Measurements from ENCODE around the gene SYNGAP1. TPM values are rescaled to one million over a fixed set of nuclear protein-coding genes. Genes with fewer than 3 reads are reported as not detected.

SYNGAP1 gene
- total and polyA plus RNA-seq, 2 experiments from 2014 or later = 13.9 to 45.0 TPM

- peaks cover 55% of the 10 kb centered on the region for H3K36me3 ChIP-seq (ENCODE audit: insufficient read depth)
These were observed 17.8 kb downstream of the SYNGAP1 start for GRCh38 chr6:33437666-33438065.

More at GRCh38 chr6:33437666-33438065, 17.8 kb downstream of the SYNGAP1 start:
- Histone ChIP-seq H3K27me3 (ENCODE audit: insufficient read depth) (no peaks in the 10 kb centered on the region), H4K20me1 (replicated peaks; ENCODE audit: insufficient read depth) (peaks cover 3% of the 10 kb centered on the region; the same call in 1 of the 2 replicates), H3K4me1 (ENCODE audit: insufficient read depth) (peaks cover 16% of the 10 kb centered on the region), H2AFZ (no peak overlapping the region), H3K9me2 (ENCODE audit: insufficient read depth) (no peaks in the 10 kb centered on the region), H3K27ac (ENCODE audit: low read depth) (no peak overlapping the region), H3K79me2 (replicated peaks; ENCODE audit: insufficient read depth) (peaks cover 27% of the 10 kb centered on the region), H3F3A (replicated peaks; ENCODE audit: low read depth) (peaks cover 6% of the 10 kb centered on the region; the same call in 1 of the 2 replicates), H3K4me2 (no peak overlapping the region), H3K4me3 (no peak overlapping the region)
- peaks cover 30% of the 10 kb centered on the region for H3K4me1 Mint-ChIP-seq
- TF ChIP-seq EZH2 (IDR thresholded peaks at IDR 0.05; ENCODE audit: low read depth, unreplicated experiment) (no peak), ZNF114 (CRISPR knock-in tag; IDR thresholded peaks at IDR 0.05) (no peak), ZNF462 (CRISPR knock-in tag; IDR thresholded peaks at IDR 0.05) (no peak), JUNB (IDR thresholded peaks at IDR 0.05; ENCODE audit: unreplicated experiment) (no peak), NANOG (IDR thresholded peaks at IDR 0.05; ENCODE audit: borderline replicate concordance) (no peak), REST (IDR thresholded peaks at IDR 0.05; ENCODE audit: unreplicated experiment) (no peak), ZNF331 (CRISPR knock-in tag; IDR thresholded peaks at IDR 0.05; ENCODE audit: low read depth) (no peak), POLR2AphosphoS5 (IDR thresholded peaks at IDR 0.05; ENCODE audit: low read depth) (no peak), CREB1 (CRISPR knock-in tag; IDR thresholded peaks at IDR 0.05; ENCODE audit: low read depth) (no peak), STAT1 (IDR thresholded peaks at IDR 0.05; ENCODE audit: unreplicated experiment) (no peak), EZH2phosphoT487 (IDR thresholded peaks at IDR 0.05; ENCODE audit: unreplicated experiment) (no peak)
- TF ChIP-seq, protein P1, sequence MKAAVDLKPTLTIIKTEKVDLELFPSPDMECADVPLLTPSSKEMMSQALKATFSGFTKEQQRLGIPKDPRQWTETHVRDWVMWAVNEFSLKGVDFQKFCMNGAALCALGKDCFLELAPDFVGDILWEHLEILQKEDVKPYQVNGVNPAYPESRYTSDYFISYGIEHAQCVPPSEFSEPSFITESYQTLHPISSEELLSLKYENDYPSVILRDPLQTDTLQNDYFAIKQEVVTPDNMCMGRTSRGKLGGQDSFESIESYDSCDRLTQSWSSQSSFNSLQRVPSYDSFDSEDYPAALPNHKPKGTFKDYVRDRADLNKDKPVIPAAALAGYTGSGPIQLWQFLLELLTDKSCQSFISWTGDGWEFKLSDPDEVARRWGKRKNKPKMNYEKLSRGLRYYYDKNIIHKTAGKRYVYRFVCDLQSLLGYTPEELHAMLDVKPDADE (IDR thresholded peaks at IDR 0.05) = no peak
- TF ChIP-seq, protein P2, sequence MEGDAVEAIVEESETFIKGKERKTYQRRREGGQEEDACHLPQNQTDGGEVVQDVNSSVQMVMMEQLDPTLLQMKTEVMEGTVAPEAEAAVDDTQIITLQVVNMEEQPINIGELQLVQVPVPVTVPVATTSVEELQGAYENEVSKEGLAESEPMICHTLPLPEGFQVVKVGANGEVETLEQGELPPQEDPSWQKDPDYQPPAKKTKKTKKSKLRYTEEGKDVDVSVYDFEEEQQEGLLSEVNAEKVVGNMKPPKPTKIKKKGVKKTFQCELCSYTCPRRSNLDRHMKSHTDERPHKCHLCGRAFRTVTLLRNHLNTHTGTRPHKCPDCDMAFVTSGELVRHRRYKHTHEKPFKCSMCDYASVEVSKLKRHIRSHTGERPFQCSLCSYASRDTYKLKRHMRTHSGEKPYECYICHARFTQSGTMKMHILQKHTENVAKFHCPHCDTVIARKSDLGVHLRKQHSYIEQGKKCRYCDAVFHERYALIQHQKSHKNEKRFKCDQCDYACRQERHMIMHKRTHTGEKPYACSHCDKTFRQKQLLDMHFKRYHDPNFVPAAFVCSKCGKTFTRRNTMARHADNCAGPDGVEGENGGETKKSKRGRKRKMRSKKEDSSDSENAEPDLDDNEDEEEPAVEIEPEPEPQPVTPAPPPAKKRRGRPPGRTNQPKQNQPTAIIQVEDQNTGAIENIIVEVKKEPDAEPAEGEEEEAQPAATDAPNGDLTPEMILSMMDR (conservative IDR thresholded peaks at IDR 0.05; ENCODE audit: low read depth in 2 of 2) = no peak
- no peaks in the 10 kb centered on the region; the same call in 2 of the 3 replicates for H3K9me3 Mint-ChIP-seq
- H3K4me3 Mint-ChIP-seq = no peak overlapping the region
- H3K27me3 Mint-ChIP-seq (ENCODE audit: insufficient read depth, low read depth, poor library complexity) = peaks cover 17% of the 10 kb centered on the region
- DNase-seq (ENCODE audit: low spot score) (no peak), ATAC-seq (no peak)
- H3K27ac Mint-ChIP-seq = no peak overlapping the region
- peaks cover 96% of the 10 kb centered on the region for H3K36me3 Mint-ChIP-seq (ENCODE audit: low read depth)

All from GM23338 (cell line).